Effector memory CD4-positive, alpha-beta T cell (primary cell): ENCODE measurements around the gene MAP2K7.

Experiments used
- DNase-seq, 3 donors: peaks; one replicate each; pipeline ENCODE4 v3.0.0-alpha.2; 2020
- H3K27ac ChIP-seq: 2 replicates; pipeline ENCODE4 v1.7.0; 2013; ENCODE audit warnings: mild to moderate bottlenecking, low read length, moderate library complexity; ENCODE audit not compliant: insufficient read depth, poor library complexity, severe bottlenecking
- H3K27me3 ChIP-seq: replicated peaks from 2 replicates; pipeline ENCODE4 v1.7.0; 2013; ENCODE audit warnings: mild to moderate bottlenecking, low read length; ENCODE audit not compliant: insufficient read depth, control insufficient read depth, poor library complexity, severe bottlenecking
- H3K36me3 ChIP-seq: 2 replicates; pipeline ENCODE4 v1.7.0; 2013; ENCODE audit warnings: mild to moderate bottlenecking, low read length, moderate library complexity; ENCODE audit not compliant: control insufficient read depth, insufficient read depth
- H3K4me1 ChIP-seq: 2 replicates; pipeline ENCODE4 v1.7.0; 2013; ENCODE audit warnings: low read length, mild to moderate bottlenecking; ENCODE audit not compliant: control insufficient read depth, insufficient read depth, poor library complexity, severe bottlenecking
- H3K4me3 ChIP-seq: 2 replicates; pipeline ENCODE4 v1.7.0; 2013; ENCODE audit warnings: low read length, low read depth, mild to moderate bottlenecking; ENCODE audit not compliant: insufficient read depth, poor library complexity, severe bottlenecking
- H3K9me3 ChIP-seq: 2 replicates; pipeline ENCODE4 v1.7.0; 2013; ENCODE audit warnings: mild to moderate bottlenecking, low read length, moderate library complexity; ENCODE audit not compliant: control insufficient read depth

Gene MAP2K7

DNA sequence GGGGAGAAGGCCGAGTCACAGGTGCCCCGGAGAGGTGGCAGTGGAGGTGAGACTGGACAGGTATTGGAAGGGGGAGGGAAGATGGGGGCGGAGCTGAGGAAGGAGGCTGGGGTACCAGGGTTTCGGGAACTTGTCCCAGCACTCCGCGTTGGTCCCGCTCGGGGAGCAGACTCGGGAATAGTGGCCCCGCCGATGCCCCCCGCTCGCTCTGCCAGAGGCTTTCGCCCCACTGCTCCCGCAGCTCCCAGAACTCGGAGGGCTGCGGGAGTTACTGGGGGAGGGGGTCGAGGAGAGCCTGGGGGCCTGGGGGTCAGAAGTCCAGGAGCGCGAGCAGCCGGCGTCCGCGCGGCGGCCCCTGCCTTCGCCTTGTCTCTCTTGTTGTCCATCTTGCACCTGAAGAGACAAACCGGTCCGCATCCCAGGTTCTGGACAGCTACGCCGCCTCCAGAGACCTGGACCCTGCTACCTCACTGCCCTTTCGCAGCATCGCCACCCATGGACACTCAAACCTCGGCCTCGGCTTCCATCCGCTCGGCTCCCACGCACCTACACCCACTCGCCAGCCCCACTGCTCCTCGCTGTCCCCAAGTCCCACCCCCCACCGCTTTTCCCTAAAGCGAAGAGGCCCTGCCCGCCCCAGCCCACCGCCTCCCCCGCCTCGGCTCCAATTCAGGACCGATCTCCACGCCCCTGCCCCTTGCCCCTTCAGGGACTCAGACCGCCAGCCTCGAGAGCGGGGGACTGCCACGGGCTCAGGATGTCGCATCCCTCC lies 30.2 kb upstream of the MAP2K7 start:
- Histone ChIP-seq H3K4me1 (peaks cover 44% of the 10 kb centered on the region), H3K36me3 (no peaks in the 10 kb centered on the region), H3K27me3 (peaks cover 19% of the 10 kb centered on the region), H3K9me3 (no peaks in the 10 kb centered on the region), H3K4me3 (peak overlapping the region; percentile 35), H3K27ac (no peak overlapping the region)
- no peak for DNase-seq

DNA sequence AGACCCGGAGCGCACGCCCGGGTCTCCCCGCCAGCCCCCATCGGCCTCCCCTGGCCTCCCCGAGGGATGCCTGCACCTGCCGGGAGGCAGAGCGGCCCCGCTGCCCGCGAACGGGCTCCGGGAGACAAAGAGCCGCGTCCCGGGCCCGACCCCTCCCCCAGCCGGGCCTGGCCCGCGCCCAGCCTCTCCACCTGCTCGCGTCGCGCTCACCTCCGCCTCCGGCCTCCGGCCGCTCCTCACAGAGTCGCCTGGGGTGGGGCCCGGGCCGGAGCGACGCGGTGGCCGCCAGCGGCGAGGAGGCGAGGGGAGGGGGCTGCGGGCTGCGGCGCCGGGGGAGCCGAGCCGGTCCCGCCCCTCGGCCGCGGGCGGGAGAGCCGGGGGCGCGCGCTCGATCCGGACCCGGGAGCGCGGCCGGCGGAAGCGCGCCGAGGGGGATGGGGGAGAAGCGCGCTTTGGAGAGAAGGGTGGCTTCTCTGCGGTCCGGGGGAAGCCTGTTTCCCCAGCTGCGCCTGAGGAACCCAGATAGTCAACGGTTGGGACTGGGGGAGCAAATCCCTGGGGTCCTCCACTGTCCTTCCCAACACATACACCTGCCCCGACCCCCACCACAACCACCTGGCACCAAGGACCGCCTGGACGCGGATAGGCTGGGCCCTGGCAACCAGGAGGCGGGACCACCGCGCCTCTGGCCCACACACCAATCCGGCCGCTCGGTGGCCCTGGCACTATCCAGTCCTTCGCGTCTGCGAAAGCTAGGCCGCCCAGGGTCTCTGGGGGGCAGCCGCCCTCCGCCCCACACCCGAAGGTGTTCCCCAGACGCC lies 29.4 kb upstream of the MAP2K7 start, which contains the start of gene PRR36:
TSS of gene PRR36 (minus strand) at position 315 of the 821 bp plus-strand sequence. CDS start 701 bp downstream, outside the sequence.
- H3K27me3 ChIP-seq, result peaks cover 19% of the 10 kb centered on the region
- peak within 1 kb of the TSS; percentile 35 for H3K4me3 ChIP-seq
- no peaks in the 10 kb centered on the region for H3K36me3 ChIP-seq
- H3K4me1 ChIP-seq, result peaks cover 39% of the 10 kb centered on the region
- no peak for DNase-seq
- H3K27ac ChIP-seq, result no peak within 1 kb of the TSS
- no peaks in the 10 kb centered on the region for H3K9me3 ChIP-seq

- Histone ChIP-seq H3K9me3 (no peaks in the 10 kb centered on the region), H3K36me3 (no peaks in the 10 kb centered on the region), H3K4me1 (peaks cover 34% of the 10 kb centered on the region), H3K4me3 (peak overlapping the region; percentile 32), H3K27me3 (peaks cover 19% of the 10 kb centered on the region), H3K27ac (no peak overlapping the region)
- DNase-seq, result no peak
Observed at GRCh38 chr19:7874897-7875273, 28.8 kb upstream of the MAP2K7 start.

DNA sequence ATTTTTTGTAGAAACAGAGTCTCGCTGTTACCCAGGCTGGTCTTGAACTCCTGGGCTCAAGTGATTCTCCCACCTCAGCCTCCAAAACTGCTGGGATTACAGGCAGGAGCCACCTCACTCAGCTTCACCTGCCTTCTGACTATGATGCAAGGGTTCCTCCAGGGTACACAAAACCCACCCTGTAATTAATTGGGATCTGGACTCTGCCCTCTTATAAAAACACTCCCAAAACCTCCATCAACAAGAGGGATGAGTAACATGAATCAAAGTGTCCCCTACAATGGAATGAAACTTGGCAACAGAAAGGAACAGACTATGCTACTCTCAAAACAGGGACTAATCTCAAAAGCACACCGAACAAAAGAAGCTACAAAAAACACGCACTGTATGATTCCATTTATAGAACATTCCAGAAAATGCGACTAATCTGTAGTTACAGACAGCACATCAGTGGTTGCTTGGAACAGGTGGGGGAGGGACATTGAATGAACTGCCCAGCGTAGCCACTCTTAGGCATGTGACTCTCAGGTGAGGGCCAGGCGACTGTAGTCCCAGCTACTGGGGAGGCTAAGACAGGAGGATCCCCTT lies 26.3 kb upstream of the MAP2K7 start:
- no peaks in the 10 kb centered on the region for H3K36me3 ChIP-seq
- peaks cover 17% of the 10 kb centered on the region for H3K27me3 ChIP-seq
- H3K9me3 ChIP-seq, result no peaks in the 10 kb centered on the region
- no peak overlapping the region for H3K27ac ChIP-seq
- no peak overlapping the region for H3K4me3 ChIP-seq
- peaks cover 20% of the 10 kb centered on the region for H3K4me1 ChIP-seq
- no peak for DNase-seq

GRCh38 chr19:7879111-7879807 lies 24.4 kb upstream of the MAP2K7 start:
- H3K4me3 ChIP-seq, result no peak overlapping the region

GRCh38 chr19:7879836-7880235 lies 23.8 kb upstream of the MAP2K7 start:
- Histone ChIP-seq H3K9me3 (no peaks in the 10 kb centered on the region), H3K27me3 (no peaks in the 10 kb centered on the region), H3K4me1 (peaks cover 2% of the 10 kb centered on the region), H3K36me3 (no peaks in the 10 kb centered on the region), H3K27ac (no peak overlapping the region), H3K4me3 (no peak overlapping the region)
- no peak for DNase-seq

More at GRCh38 chr19:7879111-7879807, 24.4 kb upstream of the MAP2K7 start:
- DNase-seq, result no peak
- Histone ChIP-seq H3K36me3 (no peaks in the 10 kb centered on the region), H3K4me1 (peaks cover 7% of the 10 kb centered on the region), H3K27me3 (no peaks in the 10 kb centered on the region), H3K9me3 (no peaks in the 10 kb centered on the region), H3K27ac (no peak overlapping the region)

DNA sequence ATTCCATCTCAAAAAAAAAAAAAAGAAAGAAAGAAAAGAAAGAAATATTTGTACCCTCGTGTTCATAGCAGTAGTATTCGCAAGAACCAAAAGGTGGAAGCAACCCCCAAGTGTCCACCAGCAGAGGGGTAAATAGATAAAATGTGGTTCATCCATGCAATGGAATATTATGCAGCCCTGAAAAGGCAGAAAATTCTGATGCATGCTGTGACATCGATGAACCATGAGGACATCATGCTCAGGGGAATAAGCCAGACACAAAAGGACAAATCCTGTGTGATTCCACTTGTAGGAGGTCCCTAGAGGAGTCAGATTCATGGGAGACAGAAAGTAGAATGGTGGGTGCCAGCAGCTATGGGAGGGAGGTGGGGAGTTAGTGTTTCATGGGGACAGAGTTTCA lies 21.8 kb upstream of the MAP2K7 start:
- no peak for DNase-seq
- H3K4me3 ChIP-seq, result no peak overlapping the region
- no peaks in the 10 kb centered on the region for H3K27me3 ChIP-seq
- no peaks in the 10 kb centered on the region for H3K4me1 ChIP-seq
- no peak overlapping the region for H3K27ac ChIP-seq
- no peaks in the 10 kb centered on the region for H3K36me3 ChIP-seq
- H3K9me3 ChIP-seq, result no peaks in the 10 kb centered on the region

- H3K4me3 ChIP-seq, result no peak overlapping the region
- H3K36me3 ChIP-seq, result no peaks in the 10 kb centered on the region
- H3K9me3 ChIP-seq, result no peaks in the 10 kb centered on the region
- peaks cover 2% of the 10 kb centered on the region for H3K27me3 ChIP-seq
- H3K27ac ChIP-seq, result no peak overlapping the region
- peaks cover under 1% of the 10 kb centered on the region for H3K4me1 ChIP-seq
- DNase-seq, result no peak
Observed at GRCh38 chr19:7883105-7883504, 20.6 kb upstream of the MAP2K7 start.

- DNase-seq, result no peak
- H3K9me3 ChIP-seq, result no peaks in the 10 kb centered on the region
- H3K27me3 ChIP-seq, result peaks cover 8% of the 10 kb centered on the region
- peaks cover 6% of the 10 kb centered on the region for H3K4me1 ChIP-seq
- no peak overlapping the region for H3K4me3 ChIP-seq
- H3K27ac ChIP-seq, result no peak overlapping the region
- no peaks in the 10 kb centered on the region for H3K36me3 ChIP-seq
Observed at GRCh38 chr19:7883796-7884570, 19.7 kb upstream of the MAP2K7 start.
